A549 treated with RU486 at 1 μM for 4 hours (cell line): ENCODE results near the gene DNAJB4. TPM values are rescaled to one million over a fixed set of nuclear protein-coding genes. Genes with fewer than 3 reads are reported as not detected.

Experiments
- total RNA-seq: library from RNA; stranded (reverse); fragments of 200-300 nt; extraction: Qiagen RNA extraction; gene quantifications from 5 replicates; pipeline ENCODE4 v1.2.3, GENCODE V29; 2022; ENCODE audit warnings: low read depth

Gene DNAJB4
- total RNA-seq = 23.9 to 39.0 TPM (median 29.1 TPM) in 5 replicates

GRCh38 chr1:78004719-78005447 is at the start of gene DNAJB4:
TSS of gene DNAJB4 (plus strand) at chr1:78004939. CDS start at chr1:78005111, 172 bp downstream.

GRCh38 chr1:77978969-77979876 is 25.5 kb upstream of the DNAJB4 start, which contains the start of gene FUBP1:
TSS of gene FUBP1 (minus strand) at chr1:77979072. CDS start at chr1:77979004, 68 bp downstream.

GRCh38 chr1:78045926-78046778 is 41.4 kb downstream of the DNAJB4 start, which contains the start of gene GIPC2:
TSS of gene GIPC2 (plus strand) at chr1:78045966. CDS start at chr1:78046095, 129 bp downstream.

Other genes with a start within 250 kb of the DNAJB4 start
- 9.1 to 20.0 TPM (median 18.7 TPM) in 5 replicates for gene USP33, start 245.1 kb upstream of the DNAJB4 start, total RNA-seq
- 2.4 to 6.6 TPM (median 6.0 TPM) in 5 replicates for gene MIGA1, start 225.3 kb upstream of the DNAJB4 start, total RNA-seq
- gene NEXN, start 116.3 kb upstream of the DNAJB4 start, total RNA-seq = 5.1 to 9.9 TPM (median 6.2 TPM) in 5 replicates
- 99.4 to 146 TPM (median 115 TPM) in 5 replicates for gene FUBP1, start 25.9 kb upstream of the DNAJB4 start, total RNA-seq
- gene GIPC2, start 41.0 kb downstream of the DNAJB4 start, total RNA-seq = 0.02 to 0.06 TPM (median 0.05 TPM) in 4 of 5 replicates, not detected in the other